Activated T-helper 17 cell treated with anti-CD3 and anti-CD28 coated beads, Interleukin-2, amount 50 U/mL, for 72 hours (primary cell): ENCODE results near the gene DOCK4. TPM values are rescaled to one million over a fixed set of nuclear protein-coding genes. Genes with fewer than 3 reads are reported as not detected.

Source experiments
- ATAC-seq: fragments of 150-1000 bp; cut with Tn5 transposase; replicated peaks from 2 replicates; pipeline ENCODE4 v1.10.0; 2021; ENCODE audit warnings: mild to moderate bottlenecking, moderate library complexity
- H3K27ac Mint-ChIP-seq: one replicate; pipeline ENCODE4 v1.8.0; 2022; ENCODE audit warnings: mixed read lengths
- H3K27me3 Mint-ChIP-seq: one replicate; pipeline ENCODE4 v1.8.0; 2022; ENCODE audit warnings: mixed read lengths
- H3K36me3 Mint-ChIP-seq: one replicate; pipeline ENCODE4 v1.8.0; 2022; ENCODE audit warnings: low read depth, mild to moderate bottlenecking, mixed read lengths
- H3K4me1 Mint-ChIP-seq: one replicate; pipeline ENCODE4 v1.8.0; 2022; ENCODE audit warnings: mixed read lengths
- H3K4me3 Mint-ChIP-seq: one replicate; pipeline ENCODE4 v1.8.0; 2022; ENCODE audit warnings: mild to moderate bottlenecking, mixed read lengths
- H3K9me3 Mint-ChIP-seq: one replicate; pipeline ENCODE4 v1.8.0; 2022; ENCODE audit warnings: mixed read lengths
- total RNA-seq, 2 donors: library from RNA; stranded (reverse); gene quantifications; one replicate each; pipeline ENCODE4 v1.2.3, GENCODE V29; 2022

The DOCK4 gene
- total RNA-seq, 2 donors from 2014 or later: 0.50 to 1.5 TPM

GRCh38 chr7:112147793-112148361 lies 58.3 kb downstream of the DOCK4 start:
- H3K36me3 Mint-ChIP-seq: no peaks in the 10 kb centered on the region
- H3K27ac Mint-ChIP-seq: no peak overlapping the region
- no peak for ATAC-seq
- H3K9me3 Mint-ChIP-seq: no peaks in the 10 kb centered on the region
- H3K4me1 Mint-ChIP-seq: no peaks in the 10 kb centered on the region
- no peak overlapping the region for H3K4me3 Mint-ChIP-seq
- H3K27me3 Mint-ChIP-seq: peaks cover 12% of the 10 kb centered on the region

DNA sequence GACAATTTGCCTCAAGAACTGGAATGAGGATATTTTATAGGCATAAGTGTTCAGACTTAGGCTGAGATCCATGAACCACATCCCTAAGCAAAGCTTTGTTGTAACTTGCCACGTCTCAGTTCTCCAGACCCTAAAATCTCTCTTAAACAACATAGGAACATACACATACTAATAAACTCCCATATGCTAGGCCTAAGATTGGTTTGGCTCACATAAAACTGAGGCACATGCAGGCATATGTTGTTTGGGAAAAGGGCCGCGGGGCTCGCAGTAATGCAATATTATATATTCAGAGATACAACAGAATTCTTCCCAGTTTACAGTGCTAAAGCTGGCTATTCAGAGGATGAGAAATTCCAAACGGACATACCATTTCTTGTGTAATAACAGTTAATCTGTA lies 61.0 kb downstream of the DOCK4 start:
- Mint-ChIP-seq H3K36me3 (no peaks in the 10 kb centered on the region), H3K9me3 (no peaks in the 10 kb centered on the region), H3K4me3 (no peak overlapping the region), H3K27ac (no peak overlapping the region), H3K4me1 (no peaks in the 10 kb centered on the region), H3K27me3 (peaks cover 7% of the 10 kb centered on the region)
- ATAC-seq: no peak

DNA sequence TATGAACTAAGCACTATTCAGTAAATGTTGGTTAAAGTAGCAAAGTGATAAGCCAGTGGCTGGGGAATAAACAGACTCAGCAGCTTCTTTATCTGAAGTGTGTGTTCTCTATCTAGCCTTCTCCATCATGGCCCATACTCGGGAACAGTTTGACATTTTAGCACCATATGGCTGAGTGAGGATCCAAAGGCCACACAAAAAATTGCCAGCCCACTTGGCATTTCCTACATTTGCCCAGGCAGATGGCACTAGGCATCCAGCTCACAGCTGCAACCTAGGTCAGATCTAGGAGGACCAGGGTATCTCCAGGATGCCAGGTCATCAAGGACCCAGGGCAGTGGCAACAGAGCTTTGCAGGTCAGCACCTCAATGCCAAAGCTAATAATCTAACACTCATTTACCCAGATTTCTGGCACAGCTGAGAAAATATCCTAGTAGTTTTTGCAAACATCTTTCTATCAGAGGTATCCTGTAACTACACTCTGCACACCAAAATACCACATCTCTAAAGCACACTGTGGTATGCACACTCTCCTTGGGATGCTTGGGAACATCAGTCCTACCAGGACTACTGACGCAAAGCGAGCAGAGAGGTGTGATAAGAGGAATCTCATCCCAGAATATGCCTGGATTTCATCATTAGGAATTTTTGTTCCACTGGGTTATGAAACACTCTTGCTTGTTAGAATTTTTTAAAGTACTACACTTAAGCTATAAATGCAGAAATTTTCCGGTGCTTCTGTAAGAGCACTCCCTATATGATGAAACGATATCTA lies 61.7 kb downstream of the DOCK4 start:
- Mint-ChIP-seq H3K27me3 (peaks cover 4% of the 10 kb centered on the region), H3K36me3 (no peaks in the 10 kb centered on the region), H3K9me3 (no peaks in the 10 kb centered on the region), H3K4me1 (no peaks in the 10 kb centered on the region), H3K4me3 (no peak overlapping the region), H3K27ac (no peak overlapping the region)
- ATAC-seq: no peak

- Mint-ChIP-seq H3K4me3 (no peak overlapping the region), H3K27ac (no peak overlapping the region), H3K36me3 (no peaks in the 10 kb centered on the region), H3K27me3 (peaks cover 4% of the 10 kb centered on the region), H3K9me3 (no peaks in the 10 kb centered on the region), H3K4me1 (no peaks in the 10 kb centered on the region)
- no peak for ATAC-seq
These were observed 62.6 kb downstream of the DOCK4 start for GRCh38 chr7:112143582-112143981.

DNA sequence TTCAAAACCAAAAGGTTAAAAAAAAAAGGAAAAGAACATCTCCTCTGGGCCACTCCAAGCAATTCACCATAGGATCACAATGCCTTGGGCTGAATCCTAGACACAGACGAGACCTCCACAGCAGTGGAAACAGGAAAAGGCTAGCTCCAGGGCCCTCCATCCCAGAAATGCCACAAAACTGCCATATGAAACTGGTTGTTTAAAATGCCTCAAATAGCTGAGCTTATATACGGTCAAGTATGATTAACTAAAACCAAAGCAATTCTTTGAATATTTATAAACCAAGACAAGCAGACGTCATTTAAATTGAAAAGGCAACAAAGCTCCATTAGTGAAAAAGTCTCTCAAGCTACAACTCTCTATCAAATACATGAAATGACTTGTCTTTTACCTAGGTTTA lies 63.1 kb downstream of the DOCK4 start:
- no peak for ATAC-seq
- Mint-ChIP-seq H3K4me1 (no peaks in the 10 kb centered on the region), H3K36me3 (no peaks in the 10 kb centered on the region), H3K9me3 (no peaks in the 10 kb centered on the region), H3K4me3 (no peak overlapping the region), H3K27ac (no peak overlapping the region), H3K27me3 (peaks cover 4% of the 10 kb centered on the region)

DNA sequence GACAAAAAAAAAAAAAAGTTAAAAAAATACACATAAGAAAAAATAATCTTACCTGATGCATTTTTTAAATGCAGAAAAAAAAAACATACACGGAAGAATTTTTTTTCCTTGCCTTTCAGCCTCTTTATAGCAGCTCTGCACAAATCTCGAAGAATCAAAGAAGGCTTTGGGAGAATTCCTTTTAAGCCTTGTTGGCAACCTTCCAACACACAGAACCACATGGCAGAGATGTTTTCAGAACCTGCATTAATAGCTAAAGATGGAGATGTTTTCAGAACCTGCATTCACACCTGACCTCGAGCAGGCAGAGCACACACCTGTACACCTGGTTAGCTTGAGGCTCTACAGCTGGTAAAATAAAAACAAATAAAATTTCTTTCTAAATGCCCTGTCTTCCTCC lies 65.6 kb downstream of the DOCK4 start:
- no peaks in the 10 kb centered on the region for H3K9me3 Mint-ChIP-seq
- H3K4me3 Mint-ChIP-seq: no peak overlapping the region
- no peaks in the 10 kb centered on the region for H3K27me3 Mint-ChIP-seq
- no peak overlapping the region for H3K27ac Mint-ChIP-seq
- no peaks in the 10 kb centered on the region for H3K4me1 Mint-ChIP-seq
- no peak for ATAC-seq
- H3K36me3 Mint-ChIP-seq: no peaks in the 10 kb centered on the region

DNA sequence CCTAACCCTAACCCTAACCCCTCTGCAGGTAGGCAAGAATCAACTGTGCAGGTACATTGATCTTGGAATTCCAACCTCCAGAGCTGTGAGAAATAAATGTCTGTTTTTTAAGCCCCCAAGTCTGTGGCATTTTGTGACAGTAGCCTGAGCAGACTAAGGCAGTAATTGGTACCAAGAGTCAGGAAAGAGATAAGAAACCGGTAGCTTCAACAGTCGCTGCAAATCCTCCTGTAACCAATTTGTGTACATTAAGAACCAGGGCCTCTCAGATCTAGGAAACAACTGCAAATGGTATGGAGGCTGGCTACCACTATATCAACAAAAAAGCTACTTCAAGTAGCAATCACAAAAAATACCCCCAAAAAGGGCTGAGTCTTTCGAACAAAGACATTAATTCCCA lies 67.3 kb downstream of the DOCK4 start:
- no peaks in the 10 kb centered on the region for H3K9me3 Mint-ChIP-seq
- no peak overlapping the region for H3K4me3 Mint-ChIP-seq
- no peak for ATAC-seq
- no peak overlapping the region for H3K27ac Mint-ChIP-seq
- no peaks in the 10 kb centered on the region for H3K27me3 Mint-ChIP-seq
- no peaks in the 10 kb centered on the region for H3K36me3 Mint-ChIP-seq
- H3K4me1 Mint-ChIP-seq: no peaks in the 10 kb centered on the region

- ATAC-seq: no peak
- no peaks in the 10 kb centered on the region for H3K9me3 Mint-ChIP-seq
- H3K36me3 Mint-ChIP-seq: no peaks in the 10 kb centered on the region
- no peak overlapping the region for H3K4me3 Mint-ChIP-seq
- H3K4me1 Mint-ChIP-seq: no peaks in the 10 kb centered on the region
- H3K27ac Mint-ChIP-seq: no peak overlapping the region
- no peaks in the 10 kb centered on the region for H3K27me3 Mint-ChIP-seq
These were observed 67.8 kb downstream of the DOCK4 start for GRCh38 chr7:112138325-112138852.

- H3K27me3 Mint-ChIP-seq: no peaks in the 10 kb centered on the region
- H3K4me1 Mint-ChIP-seq: no peaks in the 10 kb centered on the region
- no peaks in the 10 kb centered on the region for H3K36me3 Mint-ChIP-seq
- no peak for ATAC-seq
- no peaks in the 10 kb centered on the region for H3K9me3 Mint-ChIP-seq
- H3K4me3 Mint-ChIP-seq: no peak overlapping the region
- H3K27ac Mint-ChIP-seq: no peak overlapping the region
These were observed 68.8 kb downstream of the DOCK4 start for GRCh38 chr7:112137141-112138101.

DNA sequence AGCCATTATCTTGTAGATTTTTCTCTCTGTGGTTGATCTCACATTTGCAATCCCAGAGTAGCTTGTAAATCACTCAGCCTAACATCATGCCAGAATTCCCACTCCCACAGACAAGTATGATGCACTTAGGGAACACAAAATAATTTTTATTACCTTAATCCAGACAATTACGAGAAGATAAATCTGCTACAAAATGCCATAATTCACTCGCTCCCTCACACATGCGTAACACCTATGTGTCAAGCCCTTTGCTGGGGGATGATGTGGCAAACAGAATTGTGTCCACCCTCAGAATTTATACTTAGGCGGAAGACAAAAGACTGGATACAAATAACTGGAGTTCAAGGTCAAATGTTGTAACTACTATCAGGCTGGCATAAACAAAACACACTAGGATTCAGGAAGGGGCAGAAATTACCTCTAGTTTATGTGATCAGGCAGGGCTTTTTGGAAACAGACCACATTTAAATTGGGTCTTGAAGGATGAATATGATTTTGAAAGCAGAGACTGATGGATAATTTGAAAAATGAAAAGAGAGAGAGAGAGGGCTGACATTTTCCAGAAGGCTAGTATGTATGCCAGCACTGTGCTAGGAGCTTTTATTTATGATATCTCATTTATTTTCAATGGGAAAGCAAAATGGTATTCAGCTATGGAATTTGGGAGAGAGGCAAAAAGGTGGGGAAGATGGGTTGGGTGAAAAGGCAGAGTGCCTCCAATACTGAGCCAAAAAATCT lies 69.8 kb downstream of the DOCK4 start:
- H3K9me3 Mint-ChIP-seq: no peaks in the 10 kb centered on the region
- H3K4me3 Mint-ChIP-seq: no peak overlapping the region
- no peak overlapping the region for H3K27ac Mint-ChIP-seq
- H3K27me3 Mint-ChIP-seq: no peaks in the 10 kb centered on the region
- H3K36me3 Mint-ChIP-seq: no peaks in the 10 kb centered on the region
- H3K4me1 Mint-ChIP-seq: no peaks in the 10 kb centered on the region
- no peak for ATAC-seq

- no peak overlapping the region for H3K4me3 Mint-ChIP-seq
- no peaks in the 10 kb centered on the region for H3K4me1 Mint-ChIP-seq
- no peak for ATAC-seq
- H3K9me3 Mint-ChIP-seq: no peaks in the 10 kb centered on the region
- H3K27ac Mint-ChIP-seq: no peak overlapping the region
- H3K27me3 Mint-ChIP-seq: no peaks in the 10 kb centered on the region
- H3K36me3 Mint-ChIP-seq: no peaks in the 10 kb centered on the region
These were observed 70.4 kb downstream of the DOCK4 start for GRCh38 chr7:112135815-112136214.

DNA sequence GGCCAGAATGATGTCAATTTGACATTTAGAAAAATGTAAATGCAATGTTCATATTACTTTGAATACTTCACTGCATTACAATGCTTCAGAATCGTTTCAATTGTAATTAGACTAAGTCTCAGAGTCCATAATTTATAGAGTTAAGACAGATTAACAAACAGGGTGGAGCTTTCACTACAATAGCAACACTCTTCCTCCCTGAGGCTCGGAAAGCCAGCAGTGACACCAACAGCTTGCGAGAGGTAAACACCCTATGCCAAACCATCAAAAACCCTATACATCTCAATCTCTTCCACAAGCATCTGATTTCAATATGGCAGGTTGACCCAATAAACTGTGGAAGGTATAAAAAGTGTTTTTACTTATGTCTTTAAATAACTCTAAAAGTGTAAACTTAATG lies 72.2 kb downstream of the DOCK4 start:
- Mint-ChIP-seq H3K27ac (no peak overlapping the region), H3K4me1 (no peaks in the 10 kb centered on the region), H3K27me3 (peaks cover 3% of the 10 kb centered on the region), H3K36me3 (no peaks in the 10 kb centered on the region), H3K4me3 (no peak overlapping the region), H3K9me3 (no peaks in the 10 kb centered on the region)
- no peak for ATAC-seq

GRCh38 chr7:112133328-112133727 lies 72.9 kb downstream of the DOCK4 start:
- Mint-ChIP-seq H3K36me3 (no peaks in the 10 kb centered on the region), H3K27ac (no peak overlapping the region), H3K9me3 (no peaks in the 10 kb centered on the region), H3K4me1 (no peaks in the 10 kb centered on the region), H3K4me3 (no peak overlapping the region), H3K27me3 (peaks cover 3% of the 10 kb centered on the region)
- no peak for ATAC-seq

DNA sequence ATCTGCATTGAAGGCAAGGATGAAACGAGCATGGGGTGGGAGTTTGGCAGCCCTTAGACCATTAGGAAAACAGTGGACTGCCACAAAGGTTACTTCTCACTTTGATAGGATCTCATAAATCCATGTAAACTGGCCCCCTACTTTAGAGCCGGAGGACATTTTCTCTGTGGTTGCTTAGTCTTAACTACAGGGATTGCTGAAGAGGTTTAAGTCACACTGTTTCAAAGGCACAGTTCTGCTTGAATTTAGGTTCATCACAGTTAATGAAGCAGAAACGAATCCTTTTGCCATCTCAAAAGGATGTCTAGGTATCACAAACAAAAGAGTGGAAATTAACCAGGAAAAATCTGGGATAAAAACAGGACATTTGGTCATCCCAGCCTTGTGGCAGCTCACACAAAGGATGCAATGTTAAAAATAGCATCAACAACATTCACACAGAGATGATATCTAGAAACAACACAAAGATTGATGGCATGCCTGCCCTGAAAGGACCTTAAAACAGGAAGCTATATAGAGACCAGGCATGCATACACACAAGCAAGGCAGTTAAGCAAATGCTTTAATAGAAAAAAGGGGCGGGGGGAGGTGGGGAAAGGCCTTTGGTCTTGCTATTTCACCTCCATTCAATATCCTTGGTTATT lies 74.0 kb downstream of the DOCK4 start:
- no peak for ATAC-seq
- Mint-ChIP-seq H3K27me3 (peaks cover 3% of the 10 kb centered on the region), H3K4me1 (no peaks in the 10 kb centered on the region), H3K9me3 (no peaks in the 10 kb centered on the region), H3K27ac (no peak overlapping the region), H3K4me3 (no peak overlapping the region), H3K36me3 (no peaks in the 10 kb centered on the region)
